H9 (cell line): ENCODE measurements around the gene ARID5A. TPM values are rescaled to one million over a fixed set of nuclear protein-coding genes. Genes with fewer than 3 reads are reported as not detected.

Experiments used
- DNase-seq: peaks from one replicate; pipeline ENCODE4 v3.0.0-alpha.2; 2017
- H2AFZ ChIP-seq: one replicate; pipeline ENCODE4 v1.6.1; 2013; ENCODE audit warnings: mild to moderate bottlenecking, low read length, control low read depth, moderate library complexity
- H2AK5ac ChIP-seq: 2 replicates; pipeline ENCODE4 v1.6.1; 2013; ENCODE audit warnings: low read length, control low read depth, mixed read lengths; ENCODE audit not compliant: insufficient read length
- H2BK120ac ChIP-seq: one replicate; pipeline ENCODE4 v1.6.1; 2013; ENCODE audit warnings: low read depth, mild to moderate bottlenecking, low read length, control low read depth, inconsistent platforms; ENCODE audit not compliant: poor library complexity, severe bottlenecking
- H2BK12ac ChIP-seq: 2 replicates; pipeline ENCODE4 v1.6.1; 2013; ENCODE audit warnings: low read length, control low read depth, mixed read lengths, low read depth; ENCODE audit not compliant: insufficient read length
- H2BK15ac ChIP-seq: 2 replicates; pipeline ENCODE4 v1.6.1; 2013; ENCODE audit warnings: low read depth, low read length, control low read depth
- H2BK20ac ChIP-seq: one replicate; pipeline ENCODE4 v1.6.1; 2013; ENCODE audit warnings: low read depth, mild to moderate bottlenecking, low read length, control low read depth, inconsistent platforms; ENCODE audit not compliant: poor library complexity, severe bottlenecking
- H2BK5ac ChIP-seq: 2 replicates; pipeline ENCODE4 v1.6.1; 2013; ENCODE audit warnings: low read length, control low read depth, mixed read lengths; ENCODE audit not compliant: insufficient read length
- H3K14ac ChIP-seq: 2 replicates; pipeline ENCODE4 v1.6.1; 2013; ENCODE audit warnings: low read length, control low read depth; ENCODE audit not compliant: insufficient read depth
- H3K18ac ChIP-seq: 2 replicates; pipeline ENCODE4 v1.6.1; 2013; ENCODE audit warnings: low read depth, mild to moderate bottlenecking, mixed read lengths, low read length, control low read depth; ENCODE audit not compliant: insufficient read length
- H3K23ac ChIP-seq: 2 replicates; pipeline ENCODE4 v1.6.1; 2013; ENCODE audit warnings: low read length, control low read depth, mixed read lengths, low read depth; ENCODE audit not compliant: insufficient read length
- H3K23me2 ChIP-seq: 2 replicates; pipeline ENCODE4 v1.6.1; 2013; ENCODE audit warnings: low read depth, mild to moderate bottlenecking, mixed read lengths, low read length, control low read depth; ENCODE audit not compliant: insufficient read length, poor library complexity, severe bottlenecking
- H3K27ac ChIP-seq: 2 replicates; pipeline ENCODE4 v1.5.1; 2013; ENCODE audit warnings: low read length, control low read depth, mixed read lengths, low read depth; ENCODE audit not compliant: insufficient read length
- H3K27me3 ChIP-seq: 2 replicates; pipeline ENCODE4 v1.6.1; 2013; ENCODE audit warnings: low read length, control low read depth, inconsistent platforms; ENCODE audit not compliant: insufficient read depth
- H3K4ac ChIP-seq: 2 replicates; pipeline ENCODE4 v1.6.1; 2013; ENCODE audit warnings: low read depth, mild to moderate bottlenecking, control low read depth, inconsistent platforms, low read length, moderate library complexity
- H3K4me1 ChIP-seq: 2 replicates; pipeline ENCODE4 v1.6.1; 2013; ENCODE audit warnings: low read length, control low read depth, inconsistent platforms; ENCODE audit not compliant: insufficient read depth
- H3K4me2 ChIP-seq: 2 replicates; pipeline ENCODE4 v1.6.1; 2013; ENCODE audit warnings: low read length, control low read depth, mixed read lengths; ENCODE audit not compliant: insufficient read length, insufficient read depth
- H3K56ac ChIP-seq: 2 replicates; pipeline ENCODE4 v1.6.1; 2013; ENCODE audit warnings: low read depth, mild to moderate bottlenecking, mixed read lengths, low read length, control low read depth; ENCODE audit not compliant: insufficient read length
- H3K79me1 ChIP-seq: 2 replicates; pipeline ENCODE4 v1.6.1; 2013; ENCODE audit warnings: low read depth, mild to moderate bottlenecking, moderate library complexity, low read length, control low read depth, inconsistent platforms; ENCODE audit not compliant: insufficient read depth, poor library complexity, severe bottlenecking
- H3K79me2 ChIP-seq: 2 replicates; pipeline ENCODE4 v1.6.1; 2013; ENCODE audit warnings: low read length, control low read depth, inconsistent platforms; ENCODE audit not compliant: insufficient read depth
- H3K9ac ChIP-seq: 2 replicates; pipeline ENCODE4 v1.6.1; 2013; ENCODE audit warnings: low read length, control low read depth, mixed read lengths; ENCODE audit not compliant: insufficient read length; ENCODE audit errors: extremely low read depth
- H3K9me3 ChIP-seq: one replicate; pipeline ENCODE4 v1.6.1; 2013; ENCODE audit warnings: low read depth, low read length, inconsistent platforms; ENCODE audit not compliant: control insufficient read depth
- H3T11ph ChIP-seq: one replicate; pipeline ENCODE4 v1.6.1; 2013; ENCODE audit warnings: mild to moderate bottlenecking, low read length, control low read depth, inconsistent platforms
- H4K20me1 ChIP-seq: one replicate; pipeline ENCODE4 v1.6.1; 2013; ENCODE audit not compliant: control insufficient read depth, insufficient read length, insufficient read depth
- H4K5ac ChIP-seq: 2 replicates; pipeline ENCODE4 v1.6.1; 2013; ENCODE audit warnings: low read depth, mild to moderate bottlenecking, mixed read lengths, low read length, control low read depth; ENCODE audit not compliant: insufficient read length
- H4K8ac ChIP-seq: replicated peaks from 2 replicates; pipeline ENCODE4 v1.6.1; 2013; ENCODE audit warnings: low read length, control low read depth, mixed read lengths, low read depth; ENCODE audit not compliant: insufficient read length
- H4K91ac ChIP-seq: 2 replicates; pipeline ENCODE4 v1.6.1; 2013; ENCODE audit warnings: low read depth, mild to moderate bottlenecking, moderate library complexity, mixed read lengths, low read length, control low read depth; ENCODE audit not compliant: insufficient read length
- H3K27ac Mint-ChIP-seq, 3 experiments: 2 replicates in 2 of 3; 3 replicates in 1 of 3; pipeline ENCODE4 v1.8.0; 2020 to 2021; ENCODE audit warnings: mixed read lengths in 3 of 3, mild to moderate bottlenecking in 1 of 3, moderate library complexity in 1 of 3
- H3K27me3 Mint-ChIP-seq: 2 replicates; pipeline ENCODE4 v1.8.0; 2021; ENCODE audit warnings: low read depth, mild to moderate bottlenecking, moderate library complexity, mixed read lengths
- H3K36me3 Mint-ChIP-seq, 3 experiments: 2 replicates in 2 of 3; 3 replicates in 1 of 3; pipeline ENCODE4 v1.8.0; 2020 to 2021; ENCODE audit warnings: low read depth in 3 of 3, mixed read lengths in 3 of 3; ENCODE audit not compliant: insufficient read depth in 1 of 3
- H3K4me1 Mint-ChIP-seq, 2 experiments: 2 replicates each; pipeline ENCODE4 v1.8.0; 2020; ENCODE audit warnings: mixed read lengths in 2 of 2
- H3K4me3 Mint-ChIP-seq, 2 experiments: 2 replicates in 1 of 2; 3 replicates in 1 of 2; pipeline ENCODE4 v1.8.0; 2020 to 2021; ENCODE audit warnings: mild to moderate bottlenecking in 2 of 2, mixed read lengths in 2 of 2, moderate library complexity in 1 of 2
- H3K9me3 Mint-ChIP-seq, 2 experiments: 2 replicates in 1 of 2; 3 replicates in 1 of 2; pipeline ENCODE4 v1.8.0; 2020; ENCODE audit warnings: mild to moderate bottlenecking in 2 of 2, mixed read lengths in 2 of 2, moderate library complexity in 1 of 2
- CTCF ChIP-seq: fragments of 200-600 bp; sonication (generic); conservative IDR thresholded peaks from 3 replicates; pipeline ENCODE4 v1.8.0; 2021; ENCODE audit warnings: antibody characterized with exemption, mild to moderate bottlenecking
- WGBS: extraction: QIAGEN DNeasy Blood & Tissue Kit; methylation state at CpG from one replicate; pipeline ENCODE4 v1.1.7; 2013; ENCODE audit warnings: missing lambda C conversion rate, low lambda C conversion rate, mixed read lengths; ENCODE audit not compliant: insufficient read length; ENCODE audit errors: extremely low coverage; 5-methylcytosine and 5-hydroxymethylcytosine counted together
- total RNA-seq: library from RNA; stranded (reverse); gene quantifications from 2 replicates; pipeline ENCODE4 v1.2.1, GENCODE V29; 2021

The ARID5A gene
- total RNA-seq, 1 experiment from 2014 or later, result 4.5 TPM

DNA sequence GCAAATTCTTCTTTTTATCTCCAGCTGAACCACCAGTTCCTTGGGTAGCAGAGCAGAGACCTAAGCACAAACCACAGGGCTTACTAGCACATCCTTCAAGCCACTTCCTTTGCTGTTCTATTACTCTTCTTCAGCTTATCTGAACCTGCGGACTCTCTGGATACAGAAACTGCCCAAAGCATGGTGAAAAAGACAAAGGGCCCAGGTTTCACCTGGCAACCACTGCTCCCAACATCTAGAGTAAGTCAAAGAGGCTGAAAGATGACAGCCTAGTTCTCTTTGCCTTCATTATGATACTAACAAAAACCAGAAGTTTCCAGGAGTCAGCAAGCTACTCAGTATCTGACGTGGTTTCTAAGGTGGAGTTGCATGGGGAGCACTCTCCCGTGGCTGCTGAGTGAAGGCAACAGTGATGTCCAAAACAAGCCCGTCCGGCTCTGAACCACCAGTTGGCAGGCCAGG lies 58.2 kb downstream of the ARID5A start:
- H3K9me3 Mint-ChIP-seq, result no peaks in the 10 kb centered on the region
- Histone ChIP-seq H3K4ac (no peak overlapping the region), H3K9me3 (no peaks in the 10 kb centered on the region), H4K8ac (no peak overlapping the region), H3K79me1 (no peaks in the 10 kb centered on the region), H3K79me2 (0 out of 2 replicates have a peak, but pooled peaks cover 1% of the 10 kb centered on the region), H3K4me2 (no peak overlapping the region), H3K27ac (no peak overlapping the region), H3K23me2 (no peaks in the 10 kb centered on the region), H4K20me1 (peaks cover 2% of the 10 kb centered on the region), H3K9ac (no peak overlapping the region), H2BK12ac (no peak overlapping the region), H3K23ac (no peak overlapping the region), H2BK5ac (no peak overlapping the region), H4K5ac (no peak overlapping the region), H4K91ac (no peak overlapping the region), H3K18ac (no peak overlapping the region), H3K4me1 (no peaks in the 10 kb centered on the region), H3K56ac (no peak overlapping the region), H2BK20ac (no peak overlapping the region), H3K27me3 (no peaks in the 10 kb centered on the region), H3T11ph (no peak overlapping the region), H2AFZ (no peak overlapping the region), H2BK120ac (no peak overlapping the region), H2AK5ac (no peak overlapping the region), H2BK15ac (no peak overlapping the region), H3K14ac (no peak overlapping the region)
- no peaks in the 10 kb centered on the region for H3K27me3 Mint-ChIP-seq
- peaks cover 32 to 64% (median 61%) of the 10 kb centered on the region in 3 experiments for H3K36me3 Mint-ChIP-seq
- H3K27ac Mint-ChIP-seq, result no peak overlapping the region
- H3K4me1 Mint-ChIP-seq, result no peaks in the 10 kb centered on the region
- no CpG with 5 or more reads among the region's 5 CpGs for WGBS
- DNase-seq, result no peak
- no peak for TF ChIP-seq CTCF
- H3K4me3 Mint-ChIP-seq, result no peak overlapping the region
